ENCODE results near the gene OSBPL1A.
"Not testable (repeated sequence)": the region's sequence is repeated elsewhere in the genome, so short reads cannot be mapped to it uniquely, and the experiment has no call there.

Gene OSBPL1A

DNA sequence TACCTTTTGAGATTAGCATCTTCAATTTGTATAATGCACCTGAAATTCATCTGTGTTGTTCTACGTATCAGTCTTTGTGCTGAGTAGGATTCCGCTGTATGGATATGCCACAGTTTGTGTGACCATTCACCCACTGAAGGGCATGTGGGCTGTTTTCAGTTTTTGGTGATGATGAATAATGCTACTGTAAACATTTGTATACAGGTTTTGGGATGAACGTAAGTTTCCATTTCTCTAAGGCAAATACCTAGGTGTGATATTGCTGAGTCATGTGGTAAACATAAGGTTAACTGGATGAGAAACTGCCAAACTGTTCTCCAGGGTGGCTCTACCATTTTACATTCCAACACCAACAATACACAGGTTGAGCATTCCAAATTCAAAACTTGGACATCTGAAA lies 223.6 kb downstream of the OSBPL1A start:
- no peak overlapping the region for H3K9ac ChIP-seq (ENCODE audit: low read length)
- H3K9me3 ChIP-seq (ENCODE audit: low read length), result no peaks in the 10 kb centered on the region
- no peaks in the 10 kb centered on the region for H3K27me3 ChIP-seq (ENCODE audit: control insufficient read depth in 1 of 2, insufficient read depth in 2 of 2, low read length in 2 of 2)
- no peak overlapping the region for H3K27ac ChIP-seq (ENCODE audit: low read depth, low read length)
- H3K36me3 ChIP-seq (ENCODE audit: insufficient read depth, low read length), result peaks cover 23% of the 10 kb centered on the region
- H3K4me3 ChIP-seq (ENCODE audit: low read depth in 1 of 2, low read length in 2 of 2), result no peak overlapping the region
- no peaks in the 10 kb centered on the region for H3K4me1 ChIP-seq (ENCODE audit: insufficient read depth, low read length)

DNA sequence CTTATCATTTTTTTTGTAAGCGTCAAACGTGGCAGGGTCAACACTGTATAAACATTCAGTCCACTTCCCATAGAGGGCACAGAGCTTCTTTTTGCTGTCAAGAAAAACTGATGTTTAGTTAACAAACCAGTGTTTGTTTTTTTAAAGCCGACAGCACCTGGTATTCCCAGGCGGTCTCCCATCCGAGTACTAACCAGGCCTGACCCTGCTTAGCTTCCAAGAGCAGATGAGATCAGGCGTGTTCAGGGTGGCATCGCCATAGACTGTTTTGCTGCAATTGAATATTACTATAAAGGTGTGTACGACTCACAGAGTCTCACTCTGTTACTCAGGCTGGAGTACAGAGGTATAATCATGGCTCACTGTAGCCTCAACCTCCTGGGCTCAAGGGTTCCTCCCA lies 227.3 kb downstream of the OSBPL1A start:
- no peaks in the 10 kb centered on the region for H3K9me3 ChIP-seq (ENCODE audit: low read length)
- no peak overlapping the region for H3K27ac ChIP-seq (ENCODE audit: low read depth, low read length)
- peaks cover 59% of the 10 kb centered on the region for H3K36me3 ChIP-seq (ENCODE audit: insufficient read depth, low read length)
- H3K27me3 ChIP-seq (ENCODE audit: control insufficient read depth in 1 of 2, insufficient read depth in 2 of 2, low read length in 2 of 2), result no peaks in the 10 kb centered on the region
- no peaks in the 10 kb centered on the region for H3K4me1 ChIP-seq (ENCODE audit: insufficient read depth, low read length)
- no peak overlapping the region for H3K9ac ChIP-seq (ENCODE audit: low read length)
- H3K4me3 ChIP-seq (ENCODE audit: low read depth in 1 of 2, low read length in 2 of 2), result no peak overlapping the region

DNA sequence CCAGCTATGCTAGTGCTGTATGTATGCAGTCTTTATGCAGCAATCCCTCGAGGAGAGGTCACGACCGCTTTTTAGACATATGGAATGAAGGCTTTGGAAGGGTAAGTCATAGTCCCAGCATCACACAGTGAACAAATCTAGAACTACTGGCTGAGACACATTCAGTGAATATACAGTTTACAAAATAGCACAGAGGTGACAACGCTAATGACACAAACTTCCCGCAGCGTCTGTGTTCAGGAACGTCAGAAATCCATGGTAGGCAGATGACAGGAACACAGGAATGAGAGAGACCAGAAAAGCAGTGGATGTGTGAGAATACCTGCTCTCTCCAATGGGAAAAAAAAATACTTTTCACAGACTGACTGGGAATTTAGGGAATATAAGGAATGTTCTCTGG lies 229.1 kb downstream of the OSBPL1A start:
- H3K9me3 ChIP-seq (ENCODE audit: low read length), result no peaks in the 10 kb centered on the region
- no peak overlapping the region for H3K27ac ChIP-seq (ENCODE audit: low read depth, low read length)
- no peaks in the 10 kb centered on the region for H3K4me1 ChIP-seq (ENCODE audit: insufficient read depth, low read length)
- peaks cover 61% of the 10 kb centered on the region for H3K36me3 ChIP-seq (ENCODE audit: insufficient read depth, low read length)
- no peak overlapping the region for H3K9ac ChIP-seq (ENCODE audit: low read length)
- H3K27me3 ChIP-seq (ENCODE audit: control insufficient read depth in 1 of 2, insufficient read depth in 2 of 2, low read length in 2 of 2), result no peaks in the 10 kb centered on the region
- H3K4me3 ChIP-seq (ENCODE audit: low read depth in 1 of 2, low read length in 2 of 2), result no peak overlapping the region

DNA sequence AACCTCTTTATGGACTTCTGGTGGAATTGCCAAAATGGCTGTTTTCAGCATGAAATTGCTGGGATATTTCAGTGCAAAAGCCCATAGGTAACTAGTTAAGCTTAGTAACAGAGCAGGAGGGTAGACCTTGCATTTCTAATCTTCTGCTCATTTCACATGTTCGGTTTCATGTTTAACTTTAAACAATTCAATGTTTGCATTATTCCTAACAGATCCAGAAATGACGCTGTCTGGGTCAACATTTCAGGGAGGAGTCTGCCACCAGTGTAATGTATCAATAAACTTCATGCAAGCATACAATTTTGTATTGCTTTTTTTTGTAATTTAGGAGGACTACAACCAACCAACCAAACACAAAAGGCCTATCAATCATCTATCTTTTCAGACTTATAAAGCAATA lies 236.3 kb downstream of the OSBPL1A start:
- Histone ChIP-seq H3K4me3 (ENCODE audit: low read depth in 1 of 2, low read length in 2 of 2) (no peak overlapping the region), H3K27ac (ENCODE audit: low read depth, low read length) (no peak overlapping the region), H3K36me3 (ENCODE audit: insufficient read depth, low read length) (peaks cover 71% of the 10 kb centered on the region), H3K9me3 (ENCODE audit: low read length) (no peaks in the 10 kb centered on the region), H3K4me1 (ENCODE audit: insufficient read depth, low read length) (no peaks in the 10 kb centered on the region), H3K27me3 (ENCODE audit: control insufficient read depth in 1 of 2, insufficient read depth in 2 of 2, low read length in 2 of 2) (no peaks in the 10 kb centered on the region), H3K9ac (ENCODE audit: low read length) (no peak overlapping the region)

DNA sequence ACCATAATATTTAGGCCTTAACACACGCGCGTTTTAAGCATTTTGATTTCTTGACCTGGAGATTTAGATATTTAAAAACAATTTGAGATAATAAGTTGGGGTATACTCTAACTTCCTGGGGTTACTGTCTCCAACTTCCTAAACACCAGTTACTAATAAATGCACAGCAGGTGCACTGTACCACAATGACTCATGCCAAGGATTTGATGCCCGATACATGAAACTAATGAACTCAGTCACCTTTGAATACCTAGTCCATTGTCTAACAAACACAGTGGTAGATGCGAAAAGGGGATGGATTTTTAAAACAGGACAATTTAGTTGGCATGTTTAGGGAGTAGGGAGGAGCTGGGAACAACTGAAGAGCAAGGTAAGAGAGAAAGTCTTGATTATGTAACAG lies 237.5 kb downstream of the OSBPL1A start:
- Histone ChIP-seq H3K4me3 (ENCODE audit: low read depth in 1 of 2, low read length in 2 of 2) (no peak overlapping the region), H3K4me1 (ENCODE audit: insufficient read depth, low read length) (no peaks in the 10 kb centered on the region), H3K36me3 (ENCODE audit: insufficient read depth, low read length) (peaks cover 59% of the 10 kb centered on the region), H3K9ac (ENCODE audit: low read length) (no peak overlapping the region), H3K27me3 (ENCODE audit: control insufficient read depth in 1 of 2, insufficient read depth in 2 of 2, low read length in 2 of 2) (no peaks in the 10 kb centered on the region), H3K9me3 (ENCODE audit: low read length) (no peaks in the 10 kb centered on the region), H3K27ac (ENCODE audit: low read depth, low read length) (no peak overlapping the region)

DNA sequence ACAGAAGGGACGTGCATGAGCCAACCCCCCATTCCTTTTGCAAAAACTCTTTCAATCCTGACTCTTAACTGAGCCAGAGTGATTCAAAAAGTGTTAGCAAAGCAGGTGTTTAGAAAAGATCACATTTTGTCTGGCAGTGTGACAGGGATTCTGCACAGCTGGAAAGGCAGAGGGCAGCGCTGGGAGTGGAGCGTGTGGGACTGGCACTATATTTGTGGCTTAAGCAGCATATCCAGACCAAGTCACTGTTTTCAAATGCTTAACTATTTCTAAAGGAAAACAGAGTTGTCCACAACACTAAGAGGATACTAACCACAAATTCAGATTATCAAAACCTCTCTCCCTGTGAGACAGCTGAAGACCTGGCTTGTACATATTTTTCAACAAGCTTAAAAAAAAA lies 239.8 kb downstream of the OSBPL1A start:
- Histone ChIP-seq H3K9me3 (ENCODE audit: low read length) (no peaks in the 10 kb centered on the region), H3K27ac (ENCODE audit: low read depth, low read length) (no peak overlapping the region), H3K4me3 (ENCODE audit: low read depth in 1 of 2, low read length in 2 of 2) (no peak overlapping the region), H3K27me3 (ENCODE audit: control insufficient read depth in 1 of 2, insufficient read depth in 2 of 2, low read length in 2 of 2) (no peaks in the 10 kb centered on the region), H3K36me3 (ENCODE audit: insufficient read depth, low read length) (peaks cover 53% of the 10 kb centered on the region), H3K4me1 (ENCODE audit: insufficient read depth, low read length) (no peaks in the 10 kb centered on the region), H3K9ac (ENCODE audit: low read length) (no peak overlapping the region)

DNA sequence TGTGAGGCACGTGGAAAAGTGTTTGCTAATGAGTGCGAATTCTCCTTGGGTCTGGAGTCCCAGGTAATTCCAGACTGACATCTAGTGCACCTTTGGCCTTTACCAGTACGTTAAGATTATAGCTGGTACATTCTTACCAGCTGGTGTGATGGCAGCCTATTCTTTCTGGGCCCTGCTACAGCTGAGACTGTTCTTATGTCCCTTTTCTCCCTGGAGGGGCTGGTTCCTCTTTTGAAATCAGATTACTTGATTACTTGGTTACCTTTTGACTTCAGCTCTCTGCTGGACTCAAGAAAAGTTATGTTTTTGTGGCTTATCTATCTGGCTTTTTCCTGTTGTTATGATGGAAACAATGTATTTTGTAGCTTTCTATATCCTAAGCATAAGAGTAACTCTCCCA lies 244.2 kb downstream of the OSBPL1A start:
- H3K4me3 ChIP-seq (ENCODE audit: low read depth in 1 of 2, low read length in 2 of 2), result no peak overlapping the region
- no peaks in the 10 kb centered on the region for H3K9me3 ChIP-seq (ENCODE audit: low read length)
- no peak overlapping the region for H3K27ac ChIP-seq (ENCODE audit: low read depth, low read length)
- H3K4me1 ChIP-seq (ENCODE audit: insufficient read depth, low read length), result no peaks in the 10 kb centered on the region
- peaks cover 13% of the 10 kb centered on the region for H3K36me3 ChIP-seq (ENCODE audit: insufficient read depth, low read length)
- no peaks in the 10 kb centered on the region for H3K27me3 ChIP-seq (ENCODE audit: control insufficient read depth in 1 of 2, insufficient read depth in 2 of 2, low read length in 2 of 2)
- H3K9ac ChIP-seq (ENCODE audit: low read length), result no peak overlapping the region

DNA sequence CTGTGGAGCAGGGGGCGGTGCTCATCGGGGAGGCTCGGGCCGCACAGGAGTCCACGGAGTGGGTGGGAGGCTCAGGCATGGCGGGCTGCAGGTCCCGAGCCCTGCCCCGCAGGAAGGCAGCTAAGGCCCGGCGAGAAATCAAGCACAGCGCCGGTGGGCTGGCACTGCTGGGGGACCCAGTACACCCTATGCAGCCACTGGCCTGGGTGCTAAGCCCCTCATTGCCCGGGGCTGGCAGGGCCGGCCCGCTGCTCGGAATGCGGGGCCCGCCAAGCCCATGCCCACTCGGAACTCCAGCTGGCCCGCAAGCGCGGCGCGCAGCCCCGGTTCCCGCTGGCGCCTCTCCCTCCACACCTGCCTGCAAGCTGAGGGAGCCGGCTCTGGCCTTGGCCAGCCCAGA lies 248.0 kb downstream of the OSBPL1A start:
- H3K9me3 ChIP-seq (ENCODE audit: low read length); H3K4me3 ChIP-seq (ENCODE audit: low read depth in 1 of 2, low read length in 2 of 2); H3K27ac ChIP-seq (ENCODE audit: low read depth, low read length); H3K27me3 ChIP-seq (ENCODE audit: control insufficient read depth in 1 of 2, insufficient read depth in 2 of 2, low read length in 2 of 2); H3K36me3 ChIP-seq (ENCODE audit: insufficient read depth, low read length); H3K9ac ChIP-seq (ENCODE audit: low read length); H3K4me1 ChIP-seq (ENCODE audit: insufficient read depth, low read length): not testable (repeated sequence)

DNA sequence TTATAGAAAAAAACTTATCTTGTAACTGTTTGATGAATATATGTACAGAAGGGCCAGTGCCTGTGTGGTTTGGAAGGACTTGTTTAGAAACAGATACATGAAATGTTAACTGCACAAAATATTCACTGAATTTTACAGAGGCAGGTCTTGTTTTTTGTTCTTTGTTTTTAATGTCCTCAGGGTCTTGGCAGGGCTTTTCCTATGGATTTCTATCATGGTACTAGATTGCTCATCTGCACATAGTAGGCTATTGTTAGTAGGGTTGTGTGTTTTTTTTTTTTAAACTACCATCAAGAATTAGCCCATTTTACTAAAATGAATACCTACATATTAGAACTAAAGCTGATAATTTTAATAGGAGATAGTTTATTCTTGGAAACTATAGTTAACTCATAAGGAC lies 255.2 kb downstream of the OSBPL1A start:
- Histone ChIP-seq H3K9ac (ENCODE audit: low read length) (no peak overlapping the region), H3K4me1 (ENCODE audit: insufficient read depth, low read length) (no peaks in the 10 kb centered on the region), H3K27me3 (ENCODE audit: control insufficient read depth in 1 of 2, insufficient read depth in 2 of 2, low read length in 2 of 2) (no peaks in the 10 kb centered on the region), H3K4me3 (ENCODE audit: low read depth in 1 of 2, low read length in 2 of 2) (no peak overlapping the region), H3K36me3 (ENCODE audit: insufficient read depth, low read length) (no peaks in the 10 kb centered on the region), H3K9me3 (ENCODE audit: low read length) (no peaks in the 10 kb centered on the region), H3K27ac (ENCODE audit: low read depth, low read length) (no peak overlapping the region)

DNA sequence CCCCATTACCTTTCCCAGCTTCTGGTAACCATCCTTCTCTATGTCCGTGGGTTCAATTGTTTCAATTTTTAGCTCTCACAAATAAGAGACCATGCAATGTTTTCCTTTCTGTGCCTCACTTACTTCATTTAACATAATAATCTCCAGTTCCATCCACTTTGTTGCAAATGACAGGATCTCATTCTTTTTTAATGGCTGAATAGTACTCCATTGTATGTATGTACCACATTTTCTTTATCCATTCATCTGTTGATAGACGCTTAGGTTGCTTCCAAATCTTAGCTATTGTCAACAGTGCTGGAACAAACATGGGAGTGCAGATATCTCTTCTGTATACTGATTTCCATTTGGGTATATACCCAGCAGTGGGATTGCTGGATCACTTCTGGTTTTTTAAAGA lies 256.9 kb downstream of the OSBPL1A start:
- H3K4me3 ChIP-seq (ENCODE audit: low read depth in 1 of 2, low read length in 2 of 2), result no peak overlapping the region
- no peak overlapping the region for H3K27ac ChIP-seq (ENCODE audit: low read depth, low read length)
- no peaks in the 10 kb centered on the region for H3K27me3 ChIP-seq (ENCODE audit: control insufficient read depth in 1 of 2, insufficient read depth in 2 of 2, low read length in 2 of 2)
- no peak overlapping the region for H3K9ac ChIP-seq (ENCODE audit: low read length)
- H3K36me3 ChIP-seq (ENCODE audit: insufficient read depth, low read length), result no peaks in the 10 kb centered on the region
- no peaks in the 10 kb centered on the region for H3K4me1 ChIP-seq (ENCODE audit: insufficient read depth, low read length)
- no peaks in the 10 kb centered on the region for H3K9me3 ChIP-seq (ENCODE audit: low read length)

DNA sequence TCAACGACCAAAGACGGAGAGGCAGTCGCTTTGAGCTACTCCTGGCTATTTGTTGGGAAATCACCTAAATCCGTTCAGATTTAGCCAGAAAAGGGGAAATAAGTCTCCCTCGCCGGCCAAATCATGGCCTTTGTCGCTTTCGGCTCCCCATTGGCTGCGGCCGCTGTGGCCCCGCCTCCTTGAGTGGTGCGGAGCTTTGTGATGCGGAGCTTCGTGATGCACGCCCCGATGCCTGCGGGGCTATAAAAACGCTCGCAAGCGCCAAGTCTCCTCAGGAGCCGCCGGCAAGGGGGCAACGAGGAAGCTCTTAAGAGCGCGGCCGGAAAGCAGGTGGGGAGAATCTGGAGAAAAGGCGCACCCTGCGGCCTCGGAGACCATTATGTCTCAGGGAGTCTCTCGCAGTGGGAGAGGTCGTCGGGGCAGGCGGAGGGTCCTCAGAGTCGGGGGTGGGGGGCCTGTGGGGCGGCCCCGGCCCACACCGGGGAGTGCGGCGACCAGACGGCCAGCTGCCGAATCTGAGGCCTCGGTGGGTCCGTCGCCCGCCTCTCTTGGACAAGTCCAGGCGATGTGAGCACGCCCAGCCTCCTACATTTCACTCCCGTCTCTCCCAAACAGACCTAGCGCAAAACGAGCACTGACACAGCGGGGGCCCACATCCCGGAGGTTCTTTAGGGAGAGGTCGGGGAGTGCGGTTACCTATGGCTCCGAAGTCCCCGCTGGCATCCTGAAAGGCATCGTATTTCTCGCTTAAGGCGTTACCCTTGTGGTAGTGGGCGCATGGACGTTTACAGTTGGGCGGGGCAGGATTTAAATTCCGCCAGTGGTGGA lies 258.6 kb downstream of the OSBPL1A start, which contains the start of gene CABYR:
Gene CABYR (plus strand): TSS at position 274 of the 828 bp plus-strand sequence. CDS start 4,053 bp downstream, outside the sequence.
- no peaks in the 10 kb centered on the region for H3K9me3 ChIP-seq (ENCODE audit: low read length)
- H3K27me3 ChIP-seq (ENCODE audit: control insufficient read depth in 1 of 2, insufficient read depth in 2 of 2, low read length in 2 of 2), result no peaks in the 10 kb centered on the region
- H3K9ac ChIP-seq (ENCODE audit: low read length), result peak within 1 kb of the TSS; percentile 21
- H3K27ac ChIP-seq (ENCODE audit: low read depth, low read length), result peak within 1 kb of the TSS; percentile 66
- no peaks in the 10 kb centered on the region for H3K4me1 ChIP-seq (ENCODE audit: insufficient read depth, low read length)
- no peaks in the 10 kb centered on the region for H3K36me3 ChIP-seq (ENCODE audit: insufficient read depth, low read length)
- H3K4me3 ChIP-seq (ENCODE audit: low read depth in 1 of 2, low read length in 2 of 2), result peak within 1 kb of the TSS; percentile 84

DNA sequence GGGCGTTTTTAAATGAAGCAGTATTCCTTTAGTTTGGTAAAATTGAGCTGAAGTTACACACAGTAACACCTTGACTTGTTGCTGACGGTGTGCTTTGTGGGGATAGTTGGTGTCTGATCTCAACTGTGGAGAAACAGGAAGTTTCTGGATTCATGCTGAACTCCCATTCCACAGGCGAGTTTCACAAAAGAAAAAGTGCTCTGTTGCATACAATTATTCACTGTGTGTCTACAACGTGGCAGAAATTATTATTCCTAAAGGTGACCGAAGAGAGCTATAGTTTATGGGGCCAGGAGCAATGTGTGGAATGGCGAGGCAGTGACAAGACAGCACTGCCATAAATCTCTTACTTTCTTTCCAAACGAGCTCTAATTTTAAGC lies 259.2 kb downstream of the OSBPL1A start:
- no peaks in the 10 kb centered on the region for H3K9me3 ChIP-seq (ENCODE audit: low read length)
- no peaks in the 10 kb centered on the region for H3K36me3 ChIP-seq (ENCODE audit: insufficient read depth, low read length)
- peak overlapping the region; percentile 21 for H3K9ac ChIP-seq (ENCODE audit: low read length)
- peak overlapping the region; percentile 66 for H3K27ac ChIP-seq (ENCODE audit: low read depth, low read length)
- no peaks in the 10 kb centered on the region for H3K4me1 ChIP-seq (ENCODE audit: insufficient read depth, low read length)
- no peaks in the 10 kb centered on the region for H3K27me3 ChIP-seq (ENCODE audit: control insufficient read depth in 1 of 2, insufficient read depth in 2 of 2, low read length in 2 of 2)
- peak overlapping the region; percentile 84 for H3K4me3 ChIP-seq (ENCODE audit: low read depth in 1 of 2, low read length in 2 of 2)

Data from muscle layer of colon (tissue), 2 donors.